Brain microvascular endothelial cell (primary cell): Measurements from ENCODE around the gene CRYGS.

Experiments
- DNase-seq: peaks from one replicate; pipeline ENCODE4 v3.0.0-alpha.2; 2020
- H3K27ac ChIP-seq: fragments of 250-450 bp; sonication (Bioruptor Pico); 2 replicates; pipeline ENCODE4 v1.5.1; 2020; ENCODE audit warnings: mild to moderate bottlenecking, moderate library complexity
- H3K27me3 ChIP-seq: fragments of 250-450 bp; sonication (Bioruptor Pico); replicated peaks from 2 replicates; pipeline ENCODE4 v1.5.1; 2020; ENCODE audit warnings: mild to moderate bottlenecking
- H3K36me3 ChIP-seq: fragments of 250-450 bp; sonication (Bioruptor Pico); replicated peaks from 2 replicates; pipeline ENCODE4 v1.5.1; 2020; ENCODE audit warnings: mild to moderate bottlenecking
- H3K4me3 ChIP-seq: 2 replicates; pipeline ENCODE4 v1.5.1; 2011; ENCODE audit warnings: low read depth, mild to moderate bottlenecking, control low read depth, low read length, moderate library complexity
- in situ Hi-C: cut with HindIII; loops from 2 replicates; pipeline ENCODE4 v1.10.0; 2017; ENCODE audit warnings: low sequenced_read_pairs, low pct_ligation_motif_present
- TF ChIP-seq, protein P1 (sequence below): IDR thresholded peaks from 2 replicates; pipeline ENCODE4 v1.5.1; 2011; ENCODE audit warnings: low read depth, mild to moderate bottlenecking, moderate library complexity, low read length, control low read depth, inconsistent platforms; ENCODE audit errors: missing control alignments

The CRYGS gene

DNA sequence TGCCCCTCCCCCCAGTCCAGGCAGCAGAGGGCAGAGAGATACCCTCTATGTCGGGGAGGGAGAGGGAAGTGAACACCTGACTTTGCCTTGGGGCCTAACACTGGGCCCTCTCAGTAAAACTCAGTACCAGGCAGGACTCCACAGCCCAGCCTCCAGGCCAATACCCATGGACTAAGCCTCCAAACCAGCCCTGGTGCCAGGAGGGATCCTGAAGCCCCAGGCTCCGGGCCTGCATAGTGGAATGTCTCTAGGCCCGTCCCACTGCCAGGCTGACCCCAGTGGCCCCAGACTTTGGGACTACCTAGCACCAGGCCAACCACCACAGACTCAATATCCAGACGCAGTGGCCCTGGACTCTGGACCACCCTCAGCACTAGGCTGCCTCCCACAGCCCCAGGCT lies 46.6 kb downstream of the CRYGS start:
- in situ Hi-C loops = no loop called here
- TF ChIP-seq, protein P1, sequence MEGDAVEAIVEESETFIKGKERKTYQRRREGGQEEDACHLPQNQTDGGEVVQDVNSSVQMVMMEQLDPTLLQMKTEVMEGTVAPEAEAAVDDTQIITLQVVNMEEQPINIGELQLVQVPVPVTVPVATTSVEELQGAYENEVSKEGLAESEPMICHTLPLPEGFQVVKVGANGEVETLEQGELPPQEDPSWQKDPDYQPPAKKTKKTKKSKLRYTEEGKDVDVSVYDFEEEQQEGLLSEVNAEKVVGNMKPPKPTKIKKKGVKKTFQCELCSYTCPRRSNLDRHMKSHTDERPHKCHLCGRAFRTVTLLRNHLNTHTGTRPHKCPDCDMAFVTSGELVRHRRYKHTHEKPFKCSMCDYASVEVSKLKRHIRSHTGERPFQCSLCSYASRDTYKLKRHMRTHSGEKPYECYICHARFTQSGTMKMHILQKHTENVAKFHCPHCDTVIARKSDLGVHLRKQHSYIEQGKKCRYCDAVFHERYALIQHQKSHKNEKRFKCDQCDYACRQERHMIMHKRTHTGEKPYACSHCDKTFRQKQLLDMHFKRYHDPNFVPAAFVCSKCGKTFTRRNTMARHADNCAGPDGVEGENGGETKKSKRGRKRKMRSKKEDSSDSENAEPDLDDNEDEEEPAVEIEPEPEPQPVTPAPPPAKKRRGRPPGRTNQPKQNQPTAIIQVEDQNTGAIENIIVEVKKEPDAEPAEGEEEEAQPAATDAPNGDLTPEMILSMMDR = no peak
- H3K27ac ChIP-seq = no peak overlapping the region
- H3K36me3 ChIP-seq = no peaks in the 10 kb centered on the region
- H3K4me3 ChIP-seq = no peak overlapping the region
- peaks cover 21% of the 10 kb centered on the region for H3K27me3 ChIP-seq
- DNase-seq = no peak

DNA sequence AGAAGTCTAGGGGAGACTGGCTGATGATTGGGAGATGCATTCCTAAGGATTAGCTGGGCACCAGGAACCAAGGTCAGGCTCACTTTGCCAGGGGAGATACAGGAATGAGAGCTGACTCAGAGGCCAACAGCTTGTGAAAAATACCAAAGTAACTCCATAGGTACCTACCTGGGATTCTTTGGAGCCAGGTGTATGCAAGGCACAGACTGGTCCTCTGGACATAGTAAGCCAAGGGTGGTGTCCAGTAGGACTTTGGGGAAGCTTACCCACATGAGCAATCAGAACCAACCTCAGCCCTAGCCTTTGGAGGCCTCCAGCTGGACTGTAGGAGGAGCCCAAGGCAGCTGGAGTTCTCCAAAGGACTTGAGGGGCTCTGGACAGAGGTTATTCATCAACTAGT lies 47.5 kb downstream of the CRYGS start:
- peaks cover 21% of the 10 kb centered on the region for H3K27me3 ChIP-seq
- H3K27ac ChIP-seq = no peak overlapping the region
- no peaks in the 10 kb centered on the region for H3K36me3 ChIP-seq
- in situ Hi-C loops = no loop called here
- H3K4me3 ChIP-seq = no peak overlapping the region
- DNase-seq = no peak
- TF ChIP-seq, protein P1 = no peak

DNA sequence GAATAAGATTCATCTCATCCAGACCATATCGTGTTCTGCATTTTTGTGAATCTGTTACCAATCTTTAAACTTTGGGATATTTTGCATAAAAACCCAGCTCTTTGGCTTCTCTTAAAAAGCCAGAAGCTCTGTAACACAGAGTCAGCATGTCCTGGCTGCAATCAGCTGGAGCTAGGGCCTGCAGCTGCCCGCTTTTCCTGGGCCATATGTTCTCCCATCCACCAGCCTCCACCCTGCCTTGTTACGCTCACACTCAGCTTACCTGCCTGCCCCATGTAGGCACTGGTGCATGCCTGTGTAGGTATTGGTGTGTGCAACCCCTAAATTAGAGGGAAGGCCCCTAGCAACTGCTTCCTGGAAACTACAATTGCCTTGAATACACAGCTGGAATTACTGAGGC lies 48.2 kb downstream of the CRYGS start:
- Histone ChIP-seq H3K27ac (no peak overlapping the region), H3K27me3 (peaks cover 21% of the 10 kb centered on the region), H3K36me3 (no peaks in the 10 kb centered on the region), H3K4me3 (no peak overlapping the region)
- TF ChIP-seq, protein P1 = no peak
- in situ Hi-C loops = no loop called here
- DNase-seq = no peak

DNA sequence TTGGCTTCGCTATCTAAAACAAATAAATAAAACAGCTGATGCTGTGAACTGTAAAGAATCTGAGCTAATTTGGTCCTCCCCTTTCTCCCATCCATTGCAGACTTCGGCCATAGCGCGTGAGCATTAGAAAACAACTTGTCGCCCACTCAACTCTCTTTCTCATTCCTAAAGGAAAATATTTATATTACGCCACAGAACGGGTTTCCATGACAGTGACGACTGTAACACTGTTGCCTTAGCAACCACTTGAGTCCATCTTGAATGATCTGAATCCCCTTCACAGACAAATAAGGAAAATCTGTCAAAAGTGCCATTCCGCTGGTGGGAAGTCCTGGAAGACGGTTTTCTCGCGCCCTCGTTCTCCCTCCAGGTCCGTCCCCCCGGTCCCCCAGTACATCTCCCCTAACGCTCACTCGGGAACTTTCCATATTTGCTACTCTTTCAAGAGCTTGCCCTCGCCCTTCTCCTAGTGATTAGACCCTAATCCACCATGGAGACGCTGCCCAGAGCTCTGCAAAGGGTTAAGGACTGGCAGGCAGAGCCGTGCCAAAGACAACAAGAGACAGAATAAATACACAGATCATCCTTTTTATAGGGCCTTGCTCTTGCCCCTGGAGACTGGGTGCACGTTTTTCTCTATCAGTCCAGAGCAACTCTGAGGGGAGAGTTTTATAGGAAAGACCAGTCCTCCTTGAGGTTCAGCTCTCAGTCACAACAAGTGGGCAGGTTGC lies 50.5 kb downstream of the CRYGS start:
- no peak overlapping the region for H3K27ac ChIP-seq
- H3K36me3 ChIP-seq = no peaks in the 10 kb centered on the region
- peaks cover 21% of the 10 kb centered on the region for H3K27me3 ChIP-seq
- peak; percentile 80 for DNase-seq
- in situ Hi-C loops = no loop called here
- TF ChIP-seq, protein P1 = no peak
- no peak overlapping the region for H3K4me3 ChIP-seq

DNA sequence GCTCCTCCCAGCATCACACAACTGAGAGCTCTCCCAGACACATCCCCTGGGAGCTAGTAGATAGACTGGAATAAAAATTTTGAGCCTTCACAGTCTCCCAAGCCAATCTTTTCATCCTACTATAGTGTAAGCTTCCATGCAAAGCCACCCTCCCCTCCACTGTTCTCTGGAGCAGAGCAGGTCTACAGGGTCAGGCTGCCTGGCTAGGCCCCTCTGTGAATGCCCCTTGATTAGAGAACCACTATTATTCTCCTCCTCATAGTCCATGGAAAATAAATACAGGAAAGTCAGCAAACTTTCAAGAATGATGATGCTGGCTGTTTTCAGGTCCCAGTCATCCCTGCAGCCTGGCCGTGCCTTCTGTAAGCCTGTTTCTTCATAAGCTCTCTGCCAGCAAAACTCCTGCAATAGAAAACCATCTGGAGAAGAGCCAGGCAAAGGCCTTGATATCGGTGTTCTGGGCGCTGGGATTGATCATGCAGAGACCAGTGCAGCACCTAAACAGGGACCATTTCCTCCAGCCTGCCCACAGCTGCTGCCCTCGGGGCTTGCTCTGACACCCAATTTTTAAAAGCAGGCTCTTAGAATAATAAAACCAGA lies 51.7 kb downstream of the CRYGS start:
- in situ Hi-C loops = no loop called here
- DNase-seq = peak; percentile 32
- TF ChIP-seq, protein P1 = no peak
- Histone ChIP-seq H3K4me3 (no peak overlapping the region), H3K27me3 (peaks cover 21% of the 10 kb centered on the region), H3K36me3 (no peaks in the 10 kb centered on the region), H3K27ac (no peak overlapping the region)

DNA sequence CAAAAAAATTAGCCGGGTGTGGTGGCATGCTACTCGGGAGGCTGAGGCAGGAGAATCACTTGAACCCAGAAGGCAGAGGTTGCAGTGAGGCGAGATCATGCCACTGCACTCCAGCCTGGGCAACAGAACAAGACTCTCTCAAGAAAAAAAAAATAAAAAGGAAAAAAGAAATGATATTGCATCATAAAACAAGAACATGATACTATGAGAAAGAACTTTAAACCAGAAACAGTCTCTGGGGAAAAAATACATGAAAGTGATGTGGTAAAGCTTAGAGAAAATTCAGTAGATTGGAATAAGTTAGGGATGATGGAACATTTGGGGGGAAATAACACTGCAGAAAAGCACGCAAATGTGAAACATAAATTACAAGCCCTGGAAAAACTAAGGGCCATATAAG lies 54.7 kb downstream of the CRYGS start:
- in situ Hi-C loops = no loop called here
- Histone ChIP-seq H3K27ac (no peak overlapping the region), H3K4me3 (no peak overlapping the region), H3K27me3 (peaks cover 11% of the 10 kb centered on the region), H3K36me3 (no peaks in the 10 kb centered on the region)
- TF ChIP-seq, protein P1 = no peak
- DNase-seq = no peak
